Measurements from ENCODE around the gene RC3H2. TPM values are rescaled to one million over a fixed set of nuclear protein-coding genes. Genes with fewer than 3 reads are reported as not detected.
A peak's percentile ranks its signal among the peaks of the same experiment; 100 is the strongest.

RC3H2 gene, protein sequence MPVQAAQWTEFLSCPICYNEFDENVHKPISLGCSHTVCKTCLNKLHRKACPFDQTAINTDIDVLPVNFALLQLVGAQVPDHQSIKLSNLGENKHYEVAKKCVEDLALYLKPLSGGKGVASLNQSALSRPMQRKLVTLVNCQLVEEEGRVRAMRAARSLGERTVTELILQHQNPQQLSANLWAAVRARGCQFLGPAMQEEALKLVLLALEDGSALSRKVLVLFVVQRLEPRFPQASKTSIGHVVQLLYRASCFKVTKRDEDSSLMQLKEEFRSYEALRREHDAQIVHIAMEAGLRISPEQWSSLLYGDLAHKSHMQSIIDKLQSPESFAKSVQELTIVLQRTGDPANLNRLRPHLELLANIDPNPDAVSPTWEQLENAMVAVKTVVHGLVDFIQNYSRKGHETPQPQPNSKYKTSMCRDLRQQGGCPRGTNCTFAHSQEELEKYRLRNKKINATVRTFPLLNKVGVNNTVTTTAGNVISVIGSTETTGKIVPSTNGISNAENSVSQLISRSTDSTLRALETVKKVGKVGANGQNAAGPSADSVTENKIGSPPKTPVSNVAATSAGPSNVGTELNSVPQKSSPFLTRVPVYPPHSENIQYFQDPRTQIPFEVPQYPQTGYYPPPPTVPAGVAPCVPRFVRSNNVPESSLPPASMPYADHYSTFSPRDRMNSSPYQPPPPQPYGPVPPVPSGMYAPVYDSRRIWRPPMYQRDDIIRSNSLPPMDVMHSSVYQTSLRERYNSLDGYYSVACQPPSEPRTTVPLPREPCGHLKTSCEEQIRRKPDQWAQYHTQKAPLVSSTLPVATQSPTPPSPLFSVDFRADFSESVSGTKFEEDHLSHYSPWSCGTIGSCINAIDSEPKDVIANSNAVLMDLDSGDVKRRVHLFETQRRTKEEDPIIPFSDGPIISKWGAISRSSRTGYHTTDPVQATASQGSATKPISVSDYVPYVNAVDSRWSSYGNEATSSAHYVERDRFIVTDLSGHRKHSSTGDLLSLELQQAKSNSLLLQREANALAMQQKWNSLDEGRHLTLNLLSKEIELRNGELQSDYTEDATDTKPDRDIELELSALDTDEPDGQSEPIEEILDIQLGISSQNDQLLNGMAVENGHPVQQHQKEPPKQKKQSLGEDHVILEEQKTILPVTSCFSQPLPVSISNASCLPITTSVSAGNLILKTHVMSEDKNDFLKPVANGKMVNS
- total RNA-seq: 57.3 and 63.0 TPM in 2 replicates
- 22.4 and 25.3 TPM in 2 replicates for polyA plus RNA-seq
- polyA plus RNA-seq (2011; cell fraction: cytosol; rRNA removed): 22.2 and 24.8 TPM in 2 replicates
- polyA plus RNA-seq (2011; cell fraction: nucleus; rRNA removed): 53.6 and 59.9 TPM in 2 replicates
- 30.2 and 41.3 TPM in 2 replicates for polyA plus RNA-seq (2012)
- 136 and 137 TPM in 2 replicates for polyA minus RNA-seq
- 104 TPM for polyA minus RNA-seq (2011; cell fraction: cytosol; rRNA and poly(A)+ RNA removed)
- polyA minus RNA-seq (2011; cell fraction: nucleus; rRNA and poly(A)+ RNA removed): 75.5 and 104 TPM in 2 replicates
- Bru-seq, nascent RNA: percentile 92 among the genes with signal in this experiment
- BruChase-seq, experiment 1, labeled RNA remaining after a 6-hour chase: percentile 96 among the genes with signal in this experiment
- percentile 95 among the genes with signal in this experiment for BruChase-seq, experiment 2, labeled RNA remaining after a 2-hour chase
- long read RNA-seq, full-length matches to known transcripts: 13 of 31 reads
- long read RNA-seq, partial matches to known transcripts: 5 of 31 reads
- long read RNA-seq, other reads (novel, unspliced or antisense): 13 of 31 reads

GRCh38 chr9:122904823-122905710 is at the start of gene RC3H2:
RC3H2 (minus strand) TSS chr9:122905359; CDS start chr9:122897509, 7,850 bp downstream.
- H3K9me3 ChIP-seq (replicated peaks; ENCODE audit: control insufficient read depth, insufficient read depth, low read length): no peaks in the 10 kb centered on the region

More at GRCh38 chr9:122904823-122905710, at the start of gene RC3H2:
- dilution Hi-C loops (cut with MboI; ENCODE audit: extremely low pct_ligation_motif_present, low sequenced_read_pairs): no loop called here
- H3K27me3 ChIP-seq (ENCODE audit: control insufficient read depth in 2 of 2, insufficient read depth in 2 of 2, low read length in 2 of 2): no peaks in the 10 kb centered on the region
- BruUV-seq (replicated peaks): TSS peak; percentile 87
- ChIA-PET POLR2A (interaction anchor here (0.6 to 2.9 kb wide), 6 partner anchors 9 to 90 kb away, joined by 4 to 11 read pairs (median 4); partner anchors contain the start of genes RABGAP1 and ZBTB26), CTCF (interaction anchor here (1.0 to 3.0 kb wide), 7 partner anchors 8 to 445 kb away, joined by 3 to 19 read pairs (median 9); partner anchors contain the start of genes ZBTB26 and ZBTB6)
- intact Hi-C loops (cut with micrococcal nuclease): loop anchor here (1.0 to 5.0 kb wide), 5 partner anchors 8 to 447 kb away; partner anchors contain the start of genes RABGAP1, ZBTB26 and ZBTB6
- H3K9me1 ChIP-seq (replicated peaks; ENCODE audit: control insufficient read depth, extremely low read depth, insufficient read depth, low read length): no peaks in the 10 kb centered on the region
- peaks cover 50% of the 10 kb centered on the region for H3K79me2 ChIP-seq (ENCODE audit: control insufficient read depth, insufficient read depth, low read length)
- H3K36me3 ChIP-seq (ENCODE audit: control insufficient read depth in 2 of 2, extremely low read depth in 1 of 2, insufficient read depth in 2 of 2, low read length in 2 of 2): no peaks in the 10 kb centered on the region
- peak within 1 kb of the TSS; percentile 98 for H3K4me2 ChIP-seq (ENCODE audit: insufficient read depth, low read length)
- FAIRE-seq (peak; percentile 99), DNase-seq (ENCODE audit: low read depth, low spot score) (peak; percentile 100)
- no peaks in the 10 kb centered on the region for H4K20me1 ChIP-seq (replicated peaks; ENCODE audit: control insufficient read depth, extremely low read depth, insufficient read depth, low read length)
- H3K4me1 ChIP-seq (ENCODE audit: control insufficient read depth, extremely low read depth, insufficient read depth, low read length): peaks cover 21% of the 10 kb centered on the region
- peak within 1 kb of the TSS; percentile 91 for H3K9ac ChIP-seq (replicated peaks; ENCODE audit: extremely low read depth, insufficient read depth, low read length)
- peak within 1 kb of the TSS; percentile 86 for H2AFZ ChIP-seq (ENCODE audit: low read depth, low read length)
- H3K4me3 ChIP-seq (replicated peaks in 1 of 3; ENCODE audit: insufficient read depth in 1 of 3, low read depth in 1 of 3, low read length in 3 of 3): peak within 1 kb of the TSS; percentile 53 to 92 (median 54)
- H3K27ac ChIP-seq (ENCODE audit: insufficient read depth, low read depth, low read length): peak within 1 kb of the TSS; percentile 73
- TF ChIP-seq POLR2AphosphoS5 (IDR thresholded peaks at IDR 0.05; ENCODE audit: insufficient read depth, low read depth, low read length): peak; percentile 79
- no peak for TF ChIP-seq JUN (IDR thresholded peaks at IDR 0.05; ENCODE audit: borderline replicate concordance, insufficient read depth, insufficient read length, low read depth)
- TF ChIP-seq EZH2 (IDR thresholded peaks at IDR 0.05; ENCODE audit: borderline replicate concordance, low read depth, low read length, severe bottlenecking): no peak
- TF ChIP-seq MYC (IDR thresholded peaks at IDR 0.05; ENCODE audit: low read depth, low read length): no peak
- TF ChIP-seq FOS (IDR thresholded peaks at IDR 0.05; ENCODE audit: borderline replicate concordance, insufficient read depth, low read length): no peak
- TF ChIP-seq, protein P1, sequence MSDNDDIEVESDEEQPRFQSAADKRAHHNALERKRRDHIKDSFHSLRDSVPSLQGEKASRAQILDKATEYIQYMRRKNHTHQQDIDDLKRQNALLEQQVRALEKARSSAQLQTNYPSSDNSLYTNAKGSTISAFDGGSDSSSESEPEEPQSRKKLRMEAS (IDR thresholded peaks at IDR 0.05; ENCODE audit: insufficient read depth, insufficient read length): peak; percentile 70
- no peak for TF ChIP-seq GATA2 (IDR thresholded peaks at IDR 0.05; ENCODE audit: insufficient read depth, insufficient read length, low read depth, low read length)
- TF ChIP-seq CTCF (IDR thresholded peaks at IDR 0.05; ENCODE audit: extremely low read depth in 1 of 2, insufficient read depth in 1 of 2, low read depth in 1 of 2, low read length in 2 of 2): no peak
- peak; percentile 88 for TF ChIP-seq POLR2A (IDR thresholded peaks at IDR 0.05; ENCODE audit: low read depth, low read length)

All from endothelial cell of umbilical vein (primary cell).